Stimulated activated naive CD8-positive, alpha-beta T cell treated with anti-CD3 and anti-CD28 coated beads, Interleukin-15, Interleukin-2, amounts not matched to agents 100 ng/mL and 50 ng/mL, for 24 hours (primary cell): ENCODE data around the gene ZNHIT2.

ENCODE experiments used
- H3K27ac Mint-ChIP-seq: one replicate; pipeline ENCODE4 v1.8.0; 2021; ENCODE audit warnings: mild to moderate bottlenecking, mixed read lengths
- H3K27me3 Mint-ChIP-seq: one replicate; pipeline ENCODE4 v1.8.0; 2021; ENCODE audit warnings: mixed read lengths
- H3K36me3 Mint-ChIP-seq: one replicate; pipeline ENCODE4 v1.8.0; 2021; ENCODE audit warnings: low read depth, mixed read lengths
- H3K4me1 Mint-ChIP-seq: one replicate; pipeline ENCODE4 v1.8.0; 2021; ENCODE audit warnings: low read depth, mixed read lengths
- H3K4me3 Mint-ChIP-seq: one replicate; pipeline ENCODE4 v1.8.0; 2021; ENCODE audit warnings: mild to moderate bottlenecking, mixed read lengths
- H3K9me3 Mint-ChIP-seq: one replicate; pipeline ENCODE4 v1.8.0; 2021; ENCODE audit warnings: mixed read lengths

The ZNHIT2 gene

GRCh38 chr11:65108469-65109123 is 8.9 kb downstream of the ZNHIT2 start:
- H3K27ac Mint-ChIP-seq, result no peak overlapping the region
- peaks cover 22% of the 10 kb centered on the region for H3K36me3 Mint-ChIP-seq
- H3K4me3 Mint-ChIP-seq, result no peak overlapping the region
- peaks cover 40% of the 10 kb centered on the region for H3K4me1 Mint-ChIP-seq
- no peaks in the 10 kb centered on the region for H3K9me3 Mint-ChIP-seq
- H3K27me3 Mint-ChIP-seq, result no peaks in the 10 kb centered on the region

GRCh38 chr11:65107751-65108468 is 9.6 kb downstream of the ZNHIT2 start:
- Mint-ChIP-seq H3K4me1 (peaks cover 33% of the 10 kb centered on the region), H3K36me3 (peaks cover 22% of the 10 kb centered on the region)

GRCh38 chr11:65107078-65107477 is 10.4 kb downstream of the ZNHIT2 start:
- Mint-ChIP-seq H3K27me3 (no peaks in the 10 kb centered on the region), H3K4me1 (peaks cover 30% of the 10 kb centered on the region), H3K36me3 (peaks cover 22% of the 10 kb centered on the region), H3K27ac (no peak overlapping the region), H3K9me3 (no peaks in the 10 kb centered on the region), H3K4me3 (no peak overlapping the region)

More at GRCh38 chr11:65107751-65108468, 9.6 kb downstream of the ZNHIT2 start:
- Mint-ChIP-seq H3K27ac (no peak overlapping the region), H3K4me3 (no peak overlapping the region), H3K27me3 (no peaks in the 10 kb centered on the region), H3K9me3 (no peaks in the 10 kb centered on the region)

- peaks cover 27% of the 10 kb centered on the region for H3K36me3 Mint-ChIP-seq
- no peaks in the 10 kb centered on the region for H3K27me3 Mint-ChIP-seq
- H3K4me3 Mint-ChIP-seq, result no peak overlapping the region
- H3K27ac Mint-ChIP-seq, result peak overlapping the region; percentile 54
- H3K4me1 Mint-ChIP-seq, result peaks cover 9% of the 10 kb centered on the region
- H3K9me3 Mint-ChIP-seq, result no peaks in the 10 kb centered on the region
Observed at GRCh38 chr11:65104628-65105027, 12.9 kb downstream of the ZNHIT2 start.

GRCh38 chr11:65103476-65103875 is 14.0 kb downstream of the ZNHIT2 start:
- no peak overlapping the region for H3K4me3 Mint-ChIP-seq
- H3K27ac Mint-ChIP-seq, result no peak overlapping the region
- no peaks in the 10 kb centered on the region for H3K27me3 Mint-ChIP-seq

GRCh38 chr11:65102142-65103095 is 15.1 kb downstream of the ZNHIT2 start:
- no peaks in the 10 kb centered on the region for H3K27me3 Mint-ChIP-seq
- H3K4me3 Mint-ChIP-seq, result no peak overlapping the region
- no peak overlapping the region for H3K27ac Mint-ChIP-seq
- peaks cover 37% of the 10 kb centered on the region for H3K36me3 Mint-ChIP-seq
- H3K9me3 Mint-ChIP-seq, result no peaks in the 10 kb centered on the region
- H3K4me1 Mint-ChIP-seq, result peaks cover 14% of the 10 kb centered on the region

More at GRCh38 chr11:65103476-65103875, 14.0 kb downstream of the ZNHIT2 start:
- peaks cover 9% of the 10 kb centered on the region for H3K4me1 Mint-ChIP-seq
- no peaks in the 10 kb centered on the region for H3K9me3 Mint-ChIP-seq
- H3K36me3 Mint-ChIP-seq, result peaks cover 32% of the 10 kb centered on the region

- no peaks in the 10 kb centered on the region for H3K9me3 Mint-ChIP-seq
- peaks cover 16% of the 10 kb centered on the region for H3K4me1 Mint-ChIP-seq
- H3K27me3 Mint-ChIP-seq, result no peaks in the 10 kb centered on the region
- H3K36me3 Mint-ChIP-seq, result peaks cover 28% of the 10 kb centered on the region
- no peak overlapping the region for H3K27ac Mint-ChIP-seq
- no peak overlapping the region for H3K4me3 Mint-ChIP-seq
Observed at GRCh38 chr11:65100674-65101350, 16.7 kb downstream of the ZNHIT2 start.

- no peaks in the 10 kb centered on the region for H3K9me3 Mint-ChIP-seq
- H3K4me3 Mint-ChIP-seq, result peak overlapping the region; percentile 90
- peak overlapping the region; percentile 8 for H3K27ac Mint-ChIP-seq
- H3K27me3 Mint-ChIP-seq, result no peaks in the 10 kb centered on the region
- H3K4me1 Mint-ChIP-seq, result peaks cover 13% of the 10 kb centered on the region
- H3K36me3 Mint-ChIP-seq, result peaks cover 15% of the 10 kb centered on the region
Observed at GRCh38 chr11:65096926-65097325, 20.6 kb downstream of the ZNHIT2 start.

GRCh38 chr11:65095974-65096806 is 21.3 kb downstream of the ZNHIT2 start, which contains the start of gene VPS51:
TSS of gene VPS51 (plus strand) at chr11:65096214. CDS start at chr11:65096251, 37 bp downstream.
- Mint-ChIP-seq H3K9me3 (no peaks in the 10 kb centered on the region), H3K27ac (peak within 1 kb of the TSS; percentile 94), H3K36me3 (peaks cover 13% of the 10 kb centered on the region), H3K27me3 (no peaks in the 10 kb centered on the region), H3K4me3 (peak within 1 kb of the TSS; percentile 90), H3K4me1 (peaks cover 13% of the 10 kb centered on the region)

- H3K4me3 Mint-ChIP-seq, result peak overlapping the region; percentile 90
- no peaks in the 10 kb centered on the region for H3K27me3 Mint-ChIP-seq
- H3K27ac Mint-ChIP-seq, result peak overlapping the region; percentile 94
- H3K4me1 Mint-ChIP-seq, result peaks cover 13% of the 10 kb centered on the region
- peaks cover 10% of the 10 kb centered on the region for H3K36me3 Mint-ChIP-seq
- no peaks in the 10 kb centered on the region for H3K9me3 Mint-ChIP-seq
Observed at GRCh38 chr11:65095427-65095826, 22.1 kb downstream of the ZNHIT2 start.

GRCh38 chr11:65090628-65091027 is 26.9 kb downstream of the ZNHIT2 start:
- Mint-ChIP-seq H3K4me1 (peaks cover 3% of the 10 kb centered on the region), H3K27me3 (no peaks in the 10 kb centered on the region), H3K27ac (no peak overlapping the region), H3K9me3 (no peaks in the 10 kb centered on the region), H3K4me3 (no peak overlapping the region), H3K36me3 (peaks cover 16% of the 10 kb centered on the region)

GRCh38 chr11:65089621-65090020 is 27.9 kb downstream of the ZNHIT2 start:
- no peaks in the 10 kb centered on the region for H3K9me3 Mint-ChIP-seq
- H3K4me3 Mint-ChIP-seq, result no peak overlapping the region
- no peaks in the 10 kb centered on the region for H3K27me3 Mint-ChIP-seq
- no peak overlapping the region for H3K27ac Mint-ChIP-seq
- H3K4me1 Mint-ChIP-seq, result peaks cover 12% of the 10 kb centered on the region
- peaks cover 22% of the 10 kb centered on the region for H3K36me3 Mint-ChIP-seq

- H3K36me3 Mint-ChIP-seq, result peaks cover 29% of the 10 kb centered on the region
- no peak overlapping the region for H3K4me3 Mint-ChIP-seq
- no peaks in the 10 kb centered on the region for H3K9me3 Mint-ChIP-seq
- peaks cover 28% of the 10 kb centered on the region for H3K4me1 Mint-ChIP-seq
- no peaks in the 10 kb centered on the region for H3K27me3 Mint-ChIP-seq
- no peak overlapping the region for H3K27ac Mint-ChIP-seq
Observed at GRCh38 chr11:65087827-65088226, 29.7 kb downstream of the ZNHIT2 start.
